Measurements from ENCODE around the gene CAMK1G. TPM values are rescaled to one million over a fixed set of nuclear protein-coding genes. Genes with fewer than 3 reads are reported as not detected.

The CAMK1G gene
- total and polyA plus RNA-seq, 2 of the 4 experiments (the other 2 are of a cell fraction): 0.72 to 1.8 TPM

GRCh38 chr1:209607795-209608178, 24.3 kb downstream of the CAMK1G start:
- Histone ChIP-seq H3K9me3 (ENCODE audit: control insufficient read depth, insufficient read depth, low read length) (no peaks in the 10 kb centered on the region), H3K14ac (replicated peaks; ENCODE audit: low read depth, low read length) (no peak overlapping the region), H2AK5ac (ENCODE audit: low read depth, low read length) (no peak overlapping the region), H3K4me2 (ENCODE audit: low read depth, low read length) (no peak overlapping the region), H3K79me1 (ENCODE audit: low read depth in 1 of 2, low read length in 2 of 2) (no peaks in the 10 kb centered on the region), H3K4me3 (ENCODE audit: insufficient read depth, low read depth, low read length) (no peak overlapping the region), H3K9me1 (ENCODE audit: insufficient read depth, low read length) (no peaks in the 10 kb centered on the region), H3K23ac (ENCODE audit: low read depth, low read length) (no peak overlapping the region), H3K27me3 (ENCODE audit: control insufficient read depth, insufficient read depth, low read length) (no peaks in the 10 kb centered on the region), H3K4me1 (ENCODE audit: control insufficient read depth, insufficient read depth, low read length) (no peaks in the 10 kb centered on the region), H2BK15ac (ENCODE audit: low read depth, low read length) (no peak overlapping the region), H2AFZ (replicated peaks; ENCODE audit: low read length, poor library complexity) (no peak overlapping the region), H2AK9ac (replicated peaks; ENCODE audit: low read depth, low read length, poor library complexity) (no peak overlapping the region), H3K36me3 (ENCODE audit: control insufficient read depth, insufficient read depth, low read length) (no peaks in the 10 kb centered on the region), H3K56ac (ENCODE audit: extremely low read depth, insufficient read depth, low read length) (no peak overlapping the region), H2BK20ac (ENCODE audit: low read depth, low read length) (no peak overlapping the region), H2BK5ac (ENCODE audit: low read depth, low read length, poor library complexity, severe bottlenecking) (no peak overlapping the region), H4K5ac (ENCODE audit: low read depth, low read length) (no peak overlapping the region), H2BK120ac (ENCODE audit: low read depth, low read length) (no peak overlapping the region), H4K91ac (ENCODE audit: insufficient read depth, low read depth, low read length) (no peak overlapping the region), H3K27ac (ENCODE audit: insufficient read depth, low read length) (no peak overlapping the region), H3K18ac (ENCODE audit: low read depth, low read length) (no peak overlapping the region), H3K4ac (ENCODE audit: low read depth, low read length) (no peak overlapping the region), H3K9ac (ENCODE audit: low read depth, low read length) (no peak overlapping the region), H4K8ac (ENCODE audit: low read depth in 2 of 2, low read length in 2 of 2) (no peak overlapping the region), H4K20me1 (ENCODE audit: insufficient read depth, low read length) (no peaks in the 10 kb centered on the region)
- ATAC-seq (ENCODE audit: low read depth) (no peak), DNase-seq (no peak)
- intact Hi-C loops (cut with micrococcal nuclease): no loop called here
- ChIA-PET CTCF (interaction anchor here (1.4 kb wide), 1 partner anchor 19 kb away, joined by 5 read pairs; no protein-coding TSS in a partner anchor), POLR2A (ENCODE audit: unreplicated experiment) (no interaction called here)
- TF ChIP-seq RAD21 (IDR thresholded peaks at IDR 0.05; ENCODE audit: low read length) (no peak), CTCF (conservative IDR thresholded peaks at IDR 0.05; ENCODE audit: low read depth, low read length) (no peak), RCOR1 (IDR thresholded peaks at IDR 0.05; ENCODE audit: insufficient replicate concordance, low read length) (no peak), ELK1 (IDR thresholded peaks at IDR 0.05; ENCODE audit: borderline replicate concordance, low read depth, low read length) (no peak), POLR2A (IDR thresholded peaks at IDR 0.05; ENCODE audit: low read depth, low read length) (no peak), MAZ (IDR thresholded peaks at IDR 0.05; ENCODE audit: borderline replicate concordance, low read depth, low read length) (no peak), CEBPB (IDR thresholded peaks at IDR 0.05; ENCODE audit: low read depth, low read length) (no peak), USF2 (IDR thresholded peaks at IDR 0.05; ENCODE audit: low read depth, low read length) (no peak), MXI1 (IDR thresholded peaks at IDR 0.05; ENCODE audit: borderline replicate concordance, low read depth, low read length) (no peak), RFX5 (IDR thresholded peaks at IDR 0.05; ENCODE audit: low read depth, low read length) (no peak), SMC3 (IDR thresholded peaks at IDR 0.05; ENCODE audit: low read depth, low read length) (no peak), CHD1 (IDR thresholded peaks at IDR 0.05; ENCODE audit: low read depth, low read length) (no peak), BHLHE40 (IDR thresholded peaks at IDR 0.05; ENCODE audit: low read depth, low read length) (no peak), MAFK (IDR thresholded peaks at IDR 0.05; ENCODE audit: low read depth, low read length) (no peak), FOS (IDR thresholded peaks at IDR 0.05; ENCODE audit: low read depth, low read length) (no peak), NFE2L2 (IDR thresholded peaks at IDR 0.05; ENCODE audit: low read depth, low read length) (no peak)
- dilution Hi-C loops (cut with HindIII; ENCODE audit: low sequenced_read_pairs, unreplicated experiment): no loop called here
- WGBS, 2 experiments (ENCODE audit: extremely low coverage in 2 of 2, insufficient read length in 1 of 2): 40% methylated on average over 1 of the region's 8 CpGs; no CpG with 5 or more reads in 1 of the 2 experiments
- in situ Hi-C loops (cut with MboI; ENCODE audit: low sequenced_read_pairs): no loop called here
- BruUV-seq (replicated peaks): no TSS peak

All from IMR-90 (cell line).